HG03103 (cell line): ENCODE results near the gene CC2D1B.

Experiments
- ATAC-seq: cut with Tn5 transposase; IDR thresholded peaks from one replicate; pipeline ENCODE4 v1.9.1; 2021; ENCODE audit warnings: low read depth; ENCODE audit not compliant: unreplicated experiment

The CC2D1B gene

GRCh38 chr1:52306227-52307006, 59.6 kb downstream of the CC2D1B start:
- ATAC-seq, result no peak

GRCh38 chr1:52305417-52306226, 60.4 kb downstream of the CC2D1B start:
- ATAC-seq, result no peak
